B cell (primary cell): Measurements from ENCODE around the gene GAR1. TPM values are rescaled to one million over a fixed set of nuclear protein-coding genes. Genes with fewer than 3 reads are reported as not detected.
A peak's percentile ranks its signal among the peaks of the same experiment; 100 is the strongest.
"Not testable (repeated sequence)": the region's sequence is repeated elsewhere in the genome, so short reads cannot be mapped to it uniquely, and the experiment has no call there.

Experiments used
- ATAC-seq: fragments of 200-7000 bp; cut with Tn5 transposase; one replicate; pipeline ENCODE4 v1.10.0; 2021; ENCODE audit warnings: low read depth, mild to moderate bottlenecking, moderate number of reproducible peaks, moderate library complexity
- CTCF ChIA-PET: fragments of 350-600 bp; sonication (Branson Sonifier 250); formaldehyde crosslinking; loops from one replicate; lab custom pipeline; 2021; ENCODE audit warnings: antibody characterized with exemption, inconsistent platforms; lab: Charles Lee
- POLR2A ChIA-PET: fragments of 350-600 bp; sonication (Branson Sonifier 250); formaldehyde crosslinking; loops from one replicate; lab custom pipeline; 2021; ENCODE audit warnings: antibody characterized with exemption; lab: Charles Lee
- DNase-seq: peaks from one replicate; pipeline ENCODE4 v3.0.0; 2013
- H2AFZ ChIP-seq: 2 replicates; pipeline ENCODE4 v1.6.1; 2012; ENCODE audit warnings: mild to moderate bottlenecking, low read depth, low read length; ENCODE audit not compliant: insufficient read depth, poor library complexity, severe bottlenecking
- H3K27ac ChIP-seq, 2 donors: 1 replicate in 1 of 2; 2 replicates in 1 of 2; pipeline ENCODE4 v1.5.1; 2012 to 2013; ENCODE audit warnings: low read length in 2 of 2, mild to moderate bottlenecking in 2 of 2, moderate library complexity in 1 of 2
- H3K27me3 ChIP-seq, 4 experiments: fragments of 200-600 bp in 1 of 4; sonication (generic) in 1 of 4; replicated peaks in 1 of 4; 1 replicate in 2 of 4; 2 replicates in 2 of 4; pipeline versions ENCODE4 v1.6.1 to v1.7.0; 2013 to 2016; ENCODE audit warnings: low read length in 3 of 4, mild to moderate bottlenecking in 2 of 4, mixed read lengths in 1 of 4, moderate library complexity in 1 of 4; ENCODE audit not compliant: insufficient read depth in 4 of 4, control insufficient read depth in 3 of 4; ENCODE audit errors: control extremely low read depth in 1 of 4
- H3K36me3 ChIP-seq, 2 experiments: replicated peaks in 1 of 2; 1 replicate in 1 of 2; 2 replicates in 1 of 2; pipeline versions ENCODE4 v1.6.1 to v1.7.1; 2013; ENCODE audit warnings: low read length in 1 of 2; ENCODE audit not compliant: insufficient read depth in 2 of 2, control insufficient read depth in 1 of 2; ENCODE audit errors: control extremely low read depth in 1 of 2, extremely low read depth in 1 of 2
- H3K4me1 ChIP-seq, 2 donors: fragments of 200-600 bp in 1 of 2; sonication (generic) in 1 of 2; 1 replicate in 1 of 2; 2 replicates in 1 of 2; pipeline versions ENCODE4 v1.5.1 to v1.6.1; 2013 to 2017; ENCODE audit warnings: low read length in 2 of 2; ENCODE audit not compliant: control insufficient read depth in 2 of 2, insufficient read depth in 2 of 2
- H3K4me2 ChIP-seq: replicated peaks from 2 replicates; pipeline ENCODE3; 2012; ENCODE audit warnings: mild to moderate bottlenecking, low read depth, low read length; ENCODE audit not compliant: poor library complexity, severe bottlenecking
- H3K4me3 ChIP-seq, 5 experiments: fragments of 200-600 bp in 1 of 5; sonication (generic) in 1 of 5; 1 replicate in 3 of 5; 2 replicates in 2 of 5; pipeline versions ENCODE4 v1.5.1 to v1.7.0; 2011 to 2016; ENCODE audit warnings: low read length in 4 of 5, mild to moderate bottlenecking in 4 of 5, low read depth in 2 of 5, control low read depth in 1 of 5, moderate library complexity in 1 of 5; ENCODE audit not compliant: insufficient read depth in 1 of 5; ENCODE audit errors: control extremely low read depth in 1 of 5, extremely low read depth in 1 of 5
- H3K79me2 ChIP-seq: fragments of 200-600 bp; sonication (generic); one replicate; pipeline ENCODE4 v1.6.0; 2016; ENCODE audit warnings: low read length; ENCODE audit not compliant: control insufficient read depth, insufficient read depth
- H3K9ac ChIP-seq: fragments of 200-600 bp; sonication (generic); 2 replicates; pipeline ENCODE4 v1.6.1; 2017; ENCODE audit warnings: mild to moderate bottlenecking, low read length, moderate library complexity
- H3K9me3 ChIP-seq, 3 donors: one replicate each; pipeline versions ENCODE4 v1.6.1 to v1.7.1; 2013; ENCODE audit warnings: low read length in 2 of 3; ENCODE audit not compliant: control insufficient read depth in 2 of 3, insufficient read depth in 1 of 3; ENCODE audit errors: control extremely low read depth in 1 of 3
- H4K20me1 ChIP-seq: 2 replicates; pipeline ENCODE4 v1.6.0; 2012; ENCODE audit warnings: mild to moderate bottlenecking, low read length; ENCODE audit not compliant: insufficient read depth, control insufficient read depth, poor library complexity, severe bottlenecking
- H3K27ac Mint-ChIP-seq: one replicate; pipeline ENCODE4 v1.8.0; 2021; ENCODE audit warnings: mixed read lengths
- H3K27me3 Mint-ChIP-seq: one replicate; pipeline ENCODE4 v1.8.0; 2021; ENCODE audit warnings: mixed read lengths
- H3K4me1 Mint-ChIP-seq: one replicate; pipeline ENCODE4 v1.8.0; 2021; ENCODE audit warnings: mixed read lengths
- H3K4me3 Mint-ChIP-seq: one replicate; pipeline ENCODE4 v1.8.0; 2021; ENCODE audit warnings: mixed read lengths
- H3K9me3 Mint-ChIP-seq: one replicate; pipeline ENCODE4 v1.8.0; 2022; ENCODE audit warnings: mixed read lengths; ENCODE audit not compliant: insufficient read depth
- CTCF ChIP-seq: fragments of 200-600 bp; IDR thresholded peaks from one replicate; pipeline ENCODE4 v1.8.0; 2022; ENCODE audit warnings: antibody characterized with exemption, mild to moderate bottlenecking
- EZH2 ChIP-seq: IDR thresholded peaks from 2 replicates; pipeline ENCODE4 v1.6.1; 2012; ENCODE audit warnings: borderline replicate concordance, low read depth, mild to moderate bottlenecking, moderate library complexity, low read length; ENCODE audit not compliant: insufficient read depth, poor library complexity, severe bottlenecking
- WGBS: methylation state at CpG from one replicate; pipeline ENCODE4 v1.1.5; 2013; ENCODE audit warnings: missing lambda C conversion rate; ENCODE audit not compliant: insufficient coverage; 5-methylcytosine and 5-hydroxymethylcytosine counted together
- intact Hi-C: fragments of 100-400 bp; cut with micrococcal nuclease; formaldehyde crosslinking; loops from one replicate; pipeline ENCODE4 v1.10.0; 2022
- polyA minus RNA-seq: library from RNA; depleted of rRNA, polyadenylated mRNA; stranded (reverse); fragments of >200 nt; gene quantifications from 2 replicates; pipeline ENCODE4 v1.2.3, GENCODE V29; 2012
- polyA plus RNA-seq: library from polyadenylated mRNA; depleted of rRNA; stranded (reverse); fragments of >200 nt; gene quantifications from 2 replicates; pipeline ENCODE4 v1.2.3, GENCODE V29; 2012
- total RNA-seq, 2 donors: library from RNA; stranded (reverse); fragments of 120-200 nt in 1 of 2; gene quantifications; 1 replicate in 1 of 2; 2 replicates in 1 of 2; pipeline versions ENCODE4 v1.2.3 to v1.2.4, GENCODE V29; 2013 to 2022

Gene GAR1
- 10.0 and 11.0 TPM in 2 replicates for total RNA-seq
- 4.0 TPM for total RNA-seq (2013)
- 4.5 and 7.8 TPM in 2 replicates for polyA plus RNA-seq
- polyA minus RNA-seq: 2.0 and 3.2 TPM in 2 replicates

- Histone ChIP-seq H2AFZ (peak within 1 kb of the TSS; percentile 99), H3K27ac (peak within 1 kb of the TSS; percentile 80 to 92), H3K27me3 (no peaks in the 10 kb centered on the region), H3K4me1 (peaks cover 14 to 16% of the 10 kb centered on the region in 2 donors), H3K4me2 (peak within 1 kb of the TSS; percentile 98), H3K79me2 (peaks cover 34% of the 10 kb centered on the region), H4K20me1 (no peaks in the 10 kb centered on the region), H3K9me3 (no peaks in the 10 kb centered on the region), H3K4me3 (peak within 1 kb of the TSS; percentile 88 to 98 (median 94)), H3K9ac (peak within 1 kb of the TSS; percentile 98), H3K36me3 (peaks cover 0 to 13% of the 10 kb centered on the region in 2 experiments)
- H3K27ac Mint-ChIP-seq: peak within 1 kb of the TSS; percentile 97
- ATAC-seq: peak; percentile 96
- H3K9me3 Mint-ChIP-seq: no peaks in the 10 kb centered on the region
- ChIA-PET CTCF (interaction anchor here (0.6 to 1.8 kb wide), 5 partner anchors 11 to 397 kb away, joined by 3 to 7 read pairs (median 3); partner anchors contain the start of gene SEC24B), POLR2A (interaction anchor here (0.8 kb wide), 1 partner anchor 382 kb away, joined by 3 read pairs; no protein-coding TSS in a partner anchor)
- TF ChIP-seq EZH2: no peak
- no peak for TF ChIP-seq CTCF
- DNase-seq: peak; percentile 91
- H3K27me3 Mint-ChIP-seq: no peaks in the 10 kb centered on the region
- intact Hi-C loops: loop anchor here (1.0 to 10.0 kb wide), 7 partner anchors 11 to 1191 kb away; partner anchors contain the start of genes CASP6, OSTC, PLA2G12A and RPL34
- under 1% methylated on average over 48 of the region's 53 CpGs for WGBS
- peaks cover 30% of the 10 kb centered on the region for H3K4me1 Mint-ChIP-seq
- H3K4me3 Mint-ChIP-seq: peak within 1 kb of the TSS; percentile 99
Measured at GRCh38 chr4:109815151-109816081, at the start of gene GAR1. Gene GAR1 (plus strand): TSS chr4:109815762. CDS start chr4:109816165, 403 bp downstream.

- POLR2A ChIA-PET, H3K9me3 Mint-ChIP-seq, H3K4me1 Mint-ChIP-seq, H3K9me3 ChIP-seq, ATAC-seq, H3K9ac ChIP-seq, H4K20me1 ChIP-seq, H2AFZ ChIP-seq, DNase-seq, CTCF ChIA-PET, H3K79me2 ChIP-seq, intact Hi-C loops, H3K4me1 ChIP-seq, H3K27me3 ChIP-seq, H3K27me3 Mint-ChIP-seq, H3K36me3 ChIP-seq, H3K27ac ChIP-seq, H3K4me3 ChIP-seq, H3K27ac Mint-ChIP-seq, H3K4me3 Mint-ChIP-seq, H3K4me2 ChIP-seq: not testable (repeated sequence)
- WGBS: no CpG with 5 or more reads among the region's 2 CpGs
Measured at GRCh38 chr4:109782092-109782491, 33.5 kb upstream of the GAR1 start.
